CD4-positive, alpha-beta T cell treated with Interleukin-21 for 1 hour (primary cell): Measurements from ENCODE around the gene AOC3.
"Not testable (repeated sequence)": the region's sequence is repeated elsewhere in the genome, so short reads cannot be mapped to it uniquely, and the experiment has no call there.

Source experiments
- DNase-seq: peaks from one replicate; pipeline ENCODE4 v3.0.0-alpha.2; 2020

AOC3 gene

GRCh38 chr17:42894283-42895184, 43.5 kb downstream of the AOC3 start:
- no peak for DNase-seq

DNA sequence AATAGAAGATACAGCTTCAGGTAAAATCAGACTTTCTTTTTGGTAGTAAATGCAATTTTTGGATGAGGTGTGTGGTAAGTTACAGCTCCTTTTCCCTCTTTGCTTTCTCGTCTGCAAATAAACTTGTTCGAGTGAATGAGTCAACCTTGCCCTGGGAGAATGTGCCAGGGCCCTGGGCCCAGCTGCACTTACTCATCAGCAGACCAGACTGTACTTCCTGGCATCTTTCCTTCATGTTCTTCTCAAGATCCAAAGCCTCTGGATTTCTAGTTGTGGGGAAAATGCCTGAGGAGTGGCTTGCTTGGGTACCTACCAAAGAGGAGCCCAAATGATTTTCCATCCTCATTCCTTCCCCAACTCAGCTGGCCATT, 44.2 kb downstream of the AOC3 start:
- DNase-seq: no peak

DNA sequence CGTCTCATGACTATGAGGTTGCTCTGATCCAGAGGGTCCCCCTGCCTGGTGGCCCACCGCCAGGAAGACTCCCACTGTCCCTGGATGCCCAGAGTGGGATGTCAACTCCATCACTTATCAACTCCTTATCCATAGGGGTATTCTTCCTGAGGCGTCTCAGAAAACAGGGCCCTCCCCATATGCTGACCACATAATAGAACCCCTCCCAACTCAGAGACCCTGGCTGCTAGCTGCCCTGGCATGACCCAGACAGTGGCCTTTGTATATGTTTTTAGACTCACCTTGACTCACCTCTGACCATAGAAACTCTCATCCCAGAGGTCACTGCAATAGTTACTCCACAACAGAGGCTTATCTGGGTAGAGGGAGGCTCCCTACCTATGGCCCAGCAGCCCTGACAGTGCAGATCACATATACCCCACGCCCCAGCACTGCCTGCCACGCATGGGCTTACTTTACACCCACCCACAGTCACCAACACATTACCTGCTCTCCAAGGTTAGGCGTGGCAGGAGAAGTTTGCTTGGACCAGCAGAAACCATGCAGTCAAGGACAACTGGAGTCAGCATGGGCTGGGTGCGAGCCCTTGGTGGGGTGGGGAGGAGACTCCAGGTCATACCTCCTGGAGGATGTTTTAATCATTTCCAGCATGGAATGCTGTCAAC, 47.3 kb downstream of the AOC3 start:
- no peak for DNase-seq

GRCh38 chr17:42899981-42900380, 49.0 kb downstream of the AOC3 start:
- not testable (repeated sequence) for DNase-seq

GRCh38 chr17:42900460-42901331, 49.7 kb downstream of the AOC3 start, which contains the start of gene G6PC1:
TSS of gene G6PC1 (plus strand) at chr17:42900799. CDS start at chr17:42900877, 78 bp downstream.
- no peak for DNase-seq

DNA sequence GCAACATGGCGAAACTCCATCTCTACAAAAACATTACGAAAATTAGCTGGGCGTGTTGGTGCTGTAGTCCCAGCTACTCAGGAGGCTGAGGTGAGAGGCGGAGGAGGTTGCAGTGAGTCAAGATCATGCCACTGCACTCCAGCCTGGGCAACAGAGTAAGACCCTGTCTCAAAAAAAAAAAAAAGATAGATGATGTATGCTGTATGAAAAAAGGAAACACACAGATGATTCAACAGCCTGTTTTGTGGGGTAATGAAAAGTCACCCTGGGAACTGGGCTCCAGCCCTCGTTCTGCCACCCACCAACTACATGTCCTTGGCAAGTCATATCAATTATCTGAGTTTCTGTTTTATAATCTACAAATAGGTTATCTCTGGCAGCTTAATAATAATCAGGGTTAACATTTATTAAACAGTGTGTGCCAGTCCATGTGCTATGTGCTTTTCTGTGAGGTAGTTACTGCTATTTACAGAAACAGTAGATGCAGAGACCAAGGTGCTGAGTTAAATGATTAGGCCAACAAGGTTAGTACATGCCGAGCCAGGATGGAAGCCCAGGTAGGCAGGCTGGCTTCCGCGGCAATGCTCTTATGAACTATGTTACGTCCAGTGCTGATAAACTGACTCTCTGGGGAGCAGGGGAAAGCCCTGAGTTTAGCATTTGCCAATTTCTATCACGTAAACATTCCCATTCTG, 50.7 kb downstream of the AOC3 start:
- no peak for DNase-seq

- no peak for DNase-seq
These were observed 53.1 kb downstream of the AOC3 start for GRCh38 chr17:42904110-42904469.

DNA sequence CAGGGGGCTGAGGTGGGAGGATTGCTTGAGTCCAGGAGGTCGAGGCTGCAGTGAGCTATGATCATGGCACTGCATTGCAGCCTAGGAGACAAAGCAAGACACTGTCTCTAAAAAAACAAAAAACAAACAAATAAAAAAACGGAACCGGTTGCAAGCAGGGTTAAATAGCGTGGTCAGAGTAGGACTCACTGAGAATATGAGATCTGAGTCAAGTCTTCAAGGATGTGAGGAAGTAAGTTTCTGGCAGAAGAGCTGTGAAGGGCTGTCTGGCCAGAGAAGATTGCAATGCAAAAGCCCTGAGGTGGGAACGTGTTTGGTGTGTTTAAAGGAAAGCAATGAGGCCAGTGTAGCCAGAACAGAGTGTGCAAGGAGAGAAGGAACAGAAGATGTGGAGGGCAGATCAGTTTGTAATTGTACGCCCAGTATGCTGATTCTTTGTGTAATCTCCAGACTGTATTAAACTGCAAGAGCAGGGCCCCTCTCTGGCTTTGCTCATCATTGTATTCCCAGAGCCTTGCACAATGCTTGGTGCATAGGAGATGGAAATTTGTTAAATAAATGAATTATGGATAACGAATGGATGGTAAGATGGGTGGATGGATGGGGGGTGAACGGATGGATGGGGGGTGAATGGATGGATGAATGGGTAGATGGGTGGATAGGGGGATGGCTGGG, 55.9 kb downstream of the AOC3 start:
- DNase-seq: no peak
